Adrenal gland (tissue), 12 donors: Measurements from ENCODE around the gene ZC3H12D. TPM values are rescaled to one million over a fixed set of nuclear protein-coding genes. Genes with fewer than 3 reads are reported as not detected.
A peak's percentile ranks its signal among the peaks of the same experiment; 100 is the strongest.

ENCODE experiments used
- DNase-seq, 7 donors: peaks; one replicate each; pipeline ENCODE4 v3.0.0-alpha.2; 2019 to 2020
- H3K27ac ChIP-seq, 5 donors: fragments of 200-600 bp; sonication (generic) in 4 of 5; 1 replicate in 3 of 5; 2 replicates in 2 of 5; pipeline versions ENCODE4 v1.5.1 to v1.8.0; 2016 to 2020; ENCODE audit warnings: mild to moderate bottlenecking in 1 of 5
- H3K27me3 ChIP-seq: fragments of 200-600 bp; 2 replicates; pipeline ENCODE4 v1.8.0; 2021
- H3K36me3 ChIP-seq, 2 donors: fragments of 200-600 bp; replicated peaks in 1 of 2; 1 replicate in 1 of 2; 2 replicates in 1 of 2; pipeline versions ENCODE4 v1.5.1 to v1.8.0; 2018 to 2022
- H3K4me1 ChIP-seq, 2 donors: fragments of 200-600 bp; replicated peaks in 1 of 2; 1 replicate in 1 of 2; 2 replicates in 1 of 2; pipeline versions ENCODE4 v1.5.1 to v1.8.0; 2018 to 2021
- H3K4me3 ChIP-seq, 4 donors: fragments of 200-600 bp; sonication (generic) in 3 of 4; one replicate each; pipeline ENCODE4 v1.5.1; 2016 to 2018
- H3K9me3 ChIP-seq, 3 donors: fragments of 200-600 bp; sonication (generic) in 1 of 3; replicated peaks in 1 of 3; 1 replicate in 2 of 3; 2 replicates in 1 of 3; pipeline versions ENCODE4 v1.5.1 to v1.8.0; 2016 to 2021
- POLR2A ChIP-seq, 2 donors: fragments of 450-650 bp; IDR thresholded peaks; one replicate each; pipeline ENCODE4 v1.6.1; 2017; ENCODE audit warnings: antibody characterized with exemption in 2 of 2, mild to moderate bottlenecking in 2 of 2, moderate library complexity in 1 of 2
- WGBS, 4 donors: extraction: QIAGEN DNeasy Blood & Tissue Kit in 2 of 4; methylation state at CpG; one replicate each; pipeline versions ENCODE4 v1.1.5 to v1.1.7; 2013 to 2017; 5-methylcytosine and 5-hydroxymethylcytosine counted together
- intact Hi-C, 2 donors: fragments of 100-400 bp; cut with DNase I; formaldehyde crosslinking; loops; one replicate each; pipeline versions ENCODE4 v1.14.1 to v1.15.0; 2022 to 2023
- polyA plus RNA-seq, 3 donors: library from polyadenylated mRNA; stranded (reverse); fragments of 200-250 nt in 2 of 3; fragments of 350-450 nt in 1 of 3; fragmentation: Illumina TruSeq in 1 of 3; extraction: RNeasy Lipid Tissue Mini Kit (QIAGEN cat#74804) in 1 of 3; gene quantifications; one replicate each; pipeline ENCODE4 v1.2.3, GENCODE V29; 2013 to 2014
- small RNA-seq, 2 donors: library from RNA; depleted of rRNA; stranded (forward); fragments of <200 nt; gene quantifications; one replicate each; pipeline ENCODE3, GENCODE V24; 2016
- total RNA-seq, 9 donors: library from RNA; depleted of rRNA in 4 of 9; stranded (reverse); fragments of >200 nt in 4 of 9; fragments of 120-200 nt in 1 of 9; fragmentation: NEBNext Ultra II Directional in 1 of 9; extraction: Animal tissue kit (Norgen Biotek cat#: 25700) in 1 of 9; gene quantifications; one replicate each; pipeline versions ENCODE4 v1.1.0 to v1.2.4, GENCODE V29; 2013 to 2023
- TF ChIP-seq, protein P1 (sequence below), 6 experiments: fragments of 450-650 bp in 4 of 6; fragments of 200-600 bp in 2 of 6; sonication (generic) in 1 of 6; IDR thresholded peaks; 1 replicate in 5 of 6; 2 replicates in 1 of 6; pipeline versions ENCODE4 v1.5.1 to v1.8.0; 2016 to 2021; ENCODE audit warnings: antibody characterized with exemption in 6 of 6, mild to moderate bottlenecking in 2 of 6, moderate library complexity in 1 of 6
- donor health status: healthy with polysubstance abuse.
- donor health status: Bipolar disorder and iron deficiency.
- donor health status: DM: yes; HTN: yes; CAD: no.
- donor health status: DM: no; HTN: no; CAD: no.
- donor health status: DM: no; HTN: no; CAD: no.
- donor health status: DM: yes; HTN: yes; CAD: no.

The ZC3H12D gene
- total and polyA plus RNA-seq, 12 donors, result 0.44 to 12.0 (median 1.8) TPM

DNA sequence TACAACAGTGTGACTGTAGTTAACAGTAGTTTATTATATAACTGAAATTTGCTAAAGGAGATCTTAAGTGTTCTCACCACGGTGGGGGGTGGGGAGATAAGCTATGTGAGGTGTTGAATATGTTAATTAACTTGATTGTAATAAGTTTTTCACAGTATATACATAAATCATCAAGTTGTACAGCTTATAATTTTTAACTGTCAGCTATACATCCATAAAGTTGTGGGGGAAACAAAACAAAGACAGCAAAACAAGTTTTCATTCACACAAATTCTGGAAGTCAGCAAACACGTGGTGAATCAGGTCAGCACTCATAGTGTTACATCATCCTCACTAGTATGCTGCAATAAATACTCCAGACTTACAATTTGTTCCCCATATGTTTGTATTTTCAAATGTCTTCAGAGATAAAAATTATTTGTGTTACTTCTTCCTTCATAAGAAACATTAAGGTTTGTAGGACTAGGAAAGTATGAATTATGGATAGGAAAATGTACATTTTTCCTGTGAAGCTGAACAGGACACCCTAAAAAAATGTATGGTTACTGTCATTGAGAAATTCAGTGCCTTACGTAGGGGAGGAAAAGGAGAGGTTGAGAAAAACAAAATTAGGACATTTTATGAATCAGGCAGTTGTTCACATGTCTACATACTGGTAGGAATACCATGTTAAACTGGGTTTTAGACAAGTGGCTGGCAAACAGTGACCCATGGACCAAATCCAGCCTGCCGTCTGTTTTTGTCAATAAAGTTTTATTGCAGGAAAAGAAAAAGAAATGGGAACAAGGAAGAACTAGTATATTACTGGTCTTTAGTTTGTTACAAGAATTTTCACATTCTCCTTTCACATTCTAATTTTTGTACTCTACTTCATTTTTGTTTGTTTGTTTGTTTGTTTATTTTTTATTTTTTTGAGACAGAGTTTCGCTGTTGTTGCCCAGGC is 78.7 kb downstream of the ZC3H12D start:
- no peaks in the 10 kb centered on the region for H3K4me1 ChIP-seq
- TF ChIP-seq, protein P1, sequence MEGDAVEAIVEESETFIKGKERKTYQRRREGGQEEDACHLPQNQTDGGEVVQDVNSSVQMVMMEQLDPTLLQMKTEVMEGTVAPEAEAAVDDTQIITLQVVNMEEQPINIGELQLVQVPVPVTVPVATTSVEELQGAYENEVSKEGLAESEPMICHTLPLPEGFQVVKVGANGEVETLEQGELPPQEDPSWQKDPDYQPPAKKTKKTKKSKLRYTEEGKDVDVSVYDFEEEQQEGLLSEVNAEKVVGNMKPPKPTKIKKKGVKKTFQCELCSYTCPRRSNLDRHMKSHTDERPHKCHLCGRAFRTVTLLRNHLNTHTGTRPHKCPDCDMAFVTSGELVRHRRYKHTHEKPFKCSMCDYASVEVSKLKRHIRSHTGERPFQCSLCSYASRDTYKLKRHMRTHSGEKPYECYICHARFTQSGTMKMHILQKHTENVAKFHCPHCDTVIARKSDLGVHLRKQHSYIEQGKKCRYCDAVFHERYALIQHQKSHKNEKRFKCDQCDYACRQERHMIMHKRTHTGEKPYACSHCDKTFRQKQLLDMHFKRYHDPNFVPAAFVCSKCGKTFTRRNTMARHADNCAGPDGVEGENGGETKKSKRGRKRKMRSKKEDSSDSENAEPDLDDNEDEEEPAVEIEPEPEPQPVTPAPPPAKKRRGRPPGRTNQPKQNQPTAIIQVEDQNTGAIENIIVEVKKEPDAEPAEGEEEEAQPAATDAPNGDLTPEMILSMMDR (IDR thresholded peaks at IDR 0.05), result no peak
- TF ChIP-seq POLR2A (IDR thresholded peaks at IDR 0.05), result no peak
- peak overlapping the region in 1 of 5 donors; percentile 15 for H3K27ac ChIP-seq
- H3K27me3 ChIP-seq, result no peaks in the 10 kb centered on the region
- intact Hi-C loops, result no loop called here
- no peaks in the 10 kb centered on the region for H3K9me3 ChIP-seq
- WGBS, 4 donors, result 79 to 85% (median 80%) methylated on average over 5 of the region's 5 CpGs
- H3K36me3 ChIP-seq, result peaks cover 0 to 16% of the 10 kb centered on the region in 2 donors
- no peak for DNase-seq
- H3K4me3 ChIP-seq, result no peak overlapping the region

DNA sequence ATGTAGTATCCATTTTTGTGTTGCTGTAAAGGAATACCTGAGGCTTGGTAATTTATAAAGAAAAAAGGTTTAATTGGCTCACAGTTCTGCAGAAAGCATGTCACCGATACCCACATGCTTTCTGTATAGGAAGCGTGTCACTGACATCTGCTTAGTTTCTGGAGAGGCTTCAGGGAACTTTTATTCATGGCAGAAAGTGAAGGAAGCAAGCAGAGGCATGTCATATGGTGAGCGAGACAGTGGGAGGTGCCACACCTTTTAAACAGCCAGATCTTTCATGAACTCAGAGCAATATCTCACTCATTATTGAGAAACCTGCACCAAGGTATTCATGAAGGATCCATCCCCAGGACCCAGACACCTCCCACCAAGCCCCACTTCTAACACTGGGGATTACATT is 81.3 kb downstream of the ZC3H12D start:
- H3K27ac ChIP-seq, result no peak overlapping the region
- H3K9me3 ChIP-seq, result no peaks in the 10 kb centered on the region
- TF ChIP-seq POLR2A (IDR thresholded peaks at IDR 0.05), result no peak
- H3K4me3 ChIP-seq, result no peak overlapping the region
- no peak for DNase-seq
- H3K36me3 ChIP-seq, result peaks cover 0 to 28% of the 10 kb centered on the region in 2 donors
- H3K27me3 ChIP-seq, result no peaks in the 10 kb centered on the region
- 98 to 100% (median 99%) methylated on average over 3 of the region's 3 CpGs for WGBS, 4 donors
- intact Hi-C loops, result no loop called here
- H3K4me1 ChIP-seq, result no peaks in the 10 kb centered on the region

DNA sequence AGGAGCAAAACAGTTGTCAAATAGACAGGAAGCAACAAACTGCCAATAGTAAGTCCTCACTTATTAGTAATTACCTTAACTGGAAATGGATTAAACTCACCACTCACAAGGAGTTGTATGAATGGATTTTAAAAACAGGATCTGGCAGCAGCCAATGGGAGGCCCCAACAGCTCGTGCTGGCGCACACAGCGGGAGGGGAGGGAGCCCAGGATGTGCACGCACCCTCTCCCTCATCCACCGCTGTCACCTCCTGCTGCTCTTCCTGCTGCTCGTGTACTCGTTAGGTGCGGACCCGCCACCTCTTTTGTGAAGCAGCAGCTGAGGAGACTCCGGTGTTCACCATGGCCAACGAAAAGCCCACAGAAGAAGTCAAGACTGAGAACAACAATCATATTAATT is 84.8 kb downstream of the ZC3H12D start, which contains the start of gene SUMO4:
TSS of gene SUMO4 (plus strand) at position 213 of the 400 bp plus-strand sequence. CDS start at position 343, 130 bp downstream.
- intact Hi-C loops, result no loop called here
- Histone ChIP-seq H3K36me3 (peaks cover 0 to 29% of the 10 kb centered on the region in 2 donors), H3K9me3 (no peaks in the 10 kb centered on the region), H3K4me1 (no peaks in the 10 kb centered on the region), H3K27me3 (no peaks in the 10 kb centered on the region), H3K4me3 (no peak within 1 kb of the TSS), H3K27ac (no peak within 1 kb of the TSS)
- DNase-seq, result no peak
- 97 to 98% (median 98%) methylated on average over 11 of the region's 11 CpGs for WGBS, 4 donors
- TF ChIP-seq, protein P1 (IDR thresholded peaks at IDR 0.05), result no peak
- TF ChIP-seq POLR2A (IDR thresholded peaks at IDR 0.05), result no peak

GRCh38 chr6:149397384-149397783 is 87.4 kb downstream of the ZC3H12D start:
- no peaks in the 10 kb centered on the region for H3K27me3 ChIP-seq
- peaks cover 0 to 5% (median 0%) of the 10 kb centered on the region in 3 donors for H3K9me3 ChIP-seq
- TF ChIP-seq, protein P1 (IDR thresholded peaks at IDR 0.05), result no peak
- TF ChIP-seq POLR2A (IDR thresholded peaks at IDR 0.05), result no peak
- no peak overlapping the region for H3K27ac ChIP-seq
- 93 to 97% (median 95%) methylated on average over 6 of the region's 6 CpGs for WGBS, 4 donors
- intact Hi-C loops, result no loop called here
- no peak overlapping the region for H3K4me3 ChIP-seq
- peaks cover 0 to 24% of the 10 kb centered on the region in 2 donors for H3K36me3 ChIP-seq
- H3K4me1 ChIP-seq, result no peaks in the 10 kb centered on the region
- no peak for DNase-seq

Small RNAs within 50 kb of the gene (small RNA-seq; reads per million reads assigned to genes)
- 0 reads per million in 2 donors for gene RNU7-3P

Other genes starting within 250 kb of the ZC3H12D start
- 10 to 100 TPM; 31.4 to 68.8 (median 48.8) TPM for gene TAB2, start 167.3 kb downstream of the ZC3H12D start, total RNA-seq
- 10 to 100 TPM; 10.8 to 59.4 (median 18.8) TPM for gene TAB2, start 167.3 kb downstream of the ZC3H12D start, polyA plus RNA-seq
- 1 to 10 TPM in 6 of 9 donors, under 1 TPM in 1, not detected in 2; 0.70 to 3.4 (median 2.2) TPM for gene SUMO4, start 84.8 kb downstream of the ZC3H12D start, total RNA-seq
- gene SUMO4, start 84.8 kb downstream of the ZC3H12D start, polyA plus RNA-seq, result under 1 TPM in 1 of 3 donors, not detected in 2; 0.18 TPM
- 10 to 100 TPM; 17.8 to 56.9 (median 26.2) TPM for gene PPIL4, start 61.0 kb upstream of the ZC3H12D start, total RNA-seq
- 10 to 100 TPM; 15.1 to 38.6 (median 19.1) TPM for gene PPIL4, start 61.0 kb upstream of the ZC3H12D start, polyA plus RNA-seq
- 10 to 100 TPM; 43.4 to 74.4 (median 56.8) TPM for gene GINM1, start 81.4 kb upstream of the ZC3H12D start, total RNA-seq
- 10 to 100 TPM; 21.0 to 69.6 (median 33.0) TPM for gene GINM1, start 81.4 kb upstream of the ZC3H12D start, polyA plus RNA-seq
- 10 to 100 TPM in 6 of 9 donors, 1 to 10 TPM in 3; 7.4 to 24.2 (median 12.4) TPM for gene KATNA1, start 163.7 kb upstream of the ZC3H12D start, total RNA-seq
- gene KATNA1, start 163.7 kb upstream of the ZC3H12D start, polyA plus RNA-seq, result 10 to 100 TPM in 1 of 3 donors, 1 to 10 TPM in 2; 6.9 to 15.1 (median 6.9) TPM
- 10 to 100 TPM; 19.4 to 39.6 (median 26.5) TPM for gene LATS1, start 233.1 kb upstream of the ZC3H12D start, total RNA-seq
- gene LATS1, start 233.1 kb upstream of the ZC3H12D start, polyA plus RNA-seq, result 10 to 100 TPM in 2 of 3 donors, 1 to 10 TPM in 1; 6.2 to 18.3 (median 11.9) TPM